HepG2 (cell line): ENCODE results near the gene AGRN. TPM values are rescaled to one million over a fixed set of nuclear protein-coding genes. Genes with fewer than 3 reads are reported as not detected.
A peak's percentile ranks its signal among the peaks of the same experiment; 100 is the strongest.

Source experiments
- ARID3A ChIP-seq: IDR thresholded peaks from 2 replicates; pipeline ENCODE4 v1.6.1; 2012; ENCODE audit warnings: low read depth, low read length, improper control_type of control experiment
- ATF4 ChIP-seq, 2 experiments: fragments of 450-650 bp in 1 of 2; sonication (generic) in 1 of 2; formaldehyde crosslinking; IDR thresholded peaks; 2 replicates each; pipeline versions ENCODE4 v1.5.0 to v1.8.0; 2020 to 2022; ENCODE audit warnings: mild to moderate bottlenecking in 1 of 2, missing genetic modification reagents in 1 of 2
- BCLAF1 ChIP-seq: fragments of 450-650 bp; IDR thresholded peaks from 2 replicates; pipeline ENCODE4 v1.6.1; 2017; ENCODE audit warnings: mild to moderate bottlenecking
- DDIT3 ChIP-seq: sonication (generic); formaldehyde crosslinking; IDR thresholded peaks from 2 replicates; pipeline ENCODE4 v1.4.0; 2020; ENCODE audit warnings: mild to moderate bottlenecking, missing genetic modification reagents
- EEA1 ChIP-seq: sonication (generic); formaldehyde crosslinking; IDR thresholded peaks from 2 replicates; pipeline ENCODE4 v1.5.1; 2020; ENCODE audit warnings: mild to moderate bottlenecking, missing genetic modification reagents, borderline replicate concordance
- ELF1 ChIP-seq: sonication (generic); formaldehyde crosslinking; IDR thresholded peaks from 2 replicates; pipeline ENCODE4 v1.4.0; 2020; ENCODE audit warnings: missing genetic modification reagents
- IRX3 ChIP-seq: sonication (generic); formaldehyde crosslinking; IDR thresholded peaks from 2 replicates; pipeline ENCODE4 v1.8.1; 2023; ENCODE audit warnings: mild to moderate bottlenecking, low read depth, missing genetic modification reagents, borderline replicate concordance
- ISX ChIP-seq: sonication (generic); formaldehyde crosslinking; conservative IDR thresholded peaks from 2 replicates; pipeline ENCODE4 v1.5.0; 2020; ENCODE audit warnings: missing genetic modification reagents
- KLF6 ChIP-seq: IDR thresholded peaks from 2 replicates; pipeline ENCODE4 v1.8.0; 2016; ENCODE audit warnings: missing biosample characterization, missing genetic modification reagents
- NR0B2 ChIP-seq: sonication (generic); formaldehyde crosslinking; IDR thresholded peaks from 2 replicates; pipeline ENCODE4 v1.4.0; 2020; ENCODE audit warnings: mild to moderate bottlenecking, missing genetic modification reagents
- PHF21A ChIP-seq: sonication (generic); formaldehyde crosslinking; IDR thresholded peaks from 2 replicates; pipeline ENCODE4 v1.5.0; 2020; ENCODE audit warnings: mild to moderate bottlenecking, missing genetic modification reagents
- REPIN1 ChIP-seq: sonication (generic); formaldehyde crosslinking; IDR thresholded peaks from 2 replicates; pipeline ENCODE4 v1.8.0; 2022; ENCODE audit warnings: missing genetic modification reagents, low read depth, mild to moderate bottlenecking, borderline replicate concordance
- SNRNP70 ChIP-seq: fragments of 200-400 bp; formaldehyde crosslinking; IDR thresholded peaks from 2 replicates; pipeline ENCODE4 v1.6.1; 2017; ENCODE audit warnings: mild to moderate bottlenecking, low read depth, low read length, moderate library complexity
- ZNF33A ChIP-seq: sonication (generic); formaldehyde crosslinking; IDR thresholded peaks from 2 replicates; pipeline ENCODE4 v1.5.1; 2020; ENCODE audit warnings: missing genetic modification reagents, mild to moderate bottlenecking, moderate library complexity, borderline replicate concordance
- ZNF678 ChIP-seq: sonication (generic); formaldehyde crosslinking; IDR thresholded peaks from 2 replicates; pipeline ENCODE4 v1.4.0; 2020; ENCODE audit warnings: mild to moderate bottlenecking, missing genetic modification reagents
- ZNF710 ChIP-seq: sonication (generic); formaldehyde crosslinking; IDR thresholded peaks from 2 replicates; pipeline ENCODE4 v1.5.0; 2020; ENCODE audit warnings: mild to moderate bottlenecking, missing genetic modification reagents, borderline replicate concordance
- ZNF891 ChIP-seq: sonication (generic); formaldehyde crosslinking; IDR thresholded peaks from 2 replicates; pipeline ENCODE4 v1.5.0; 2020; ENCODE audit warnings: mild to moderate bottlenecking, missing genetic modification reagents
- polyA plus RNA-seq, 8 experiments: library from polyadenylated mRNA; depleted of rRNA in 3 of 8; stranded (reverse) in 7 of 8; unstranded in 1 of 8; fragments of >200 nt; fragmentation: Illumina TruSeq in 4 of 8; extraction: Trizol in 4 of 8; gene quantifications; 2 replicates each; pipeline versions ENCODE4 v1.2.1 to v1.2.3, GENCODE V29; 2011 to 2016; ENCODE audit warnings: low read depth in 4 of 8, missing spikeins in 1 of 8, mixed read lengths in 1 of 8; ENCODE audit not compliant: insufficient read depth in 1 of 8
- total RNA-seq, 5 experiments: library from RNA; depleted of rRNA; stranded (reverse); fragments of >200 nt; fragmentation: Illumina TruSeq; extraction: Trizol; gene quantifications; 2 replicates each; pipeline ENCODE4 v1.2.3, GENCODE V29; 2016; ENCODE audit warnings: low read depth in 1 of 5

AGRN gene
- total and polyA plus RNA-seq, 2 of the 13 experiments (the other 11 are each of a cell fraction or from before 2014, with no cell fraction given) = 29.8 to 65.2 TPM

- TF ChIP-seq IRX3 (CRISPR knock-in tag) (no peak), ATF4 (CRISPR knock-in tag; IDR thresholded peaks at IDR 0.05) (peak in 1 of 2 experiments; percentile 96; a peak in 2 of 4 replicates), KLF6 (CRISPR knock-in tag) (0 out of 2 replicates have a peak, but pooled peaks have one; percentile 60), SNRNP70 (no peak), EEA1 (CRISPR knock-in tag) (no peak), ARID3A (no peak), ZNF891 (CRISPR knock-in tag) (no peak), REPIN1 (CRISPR knock-in tag) (no peak), ZNF678 (peak; percentile 81), BCLAF1 (no peak), DDIT3 (no peak), PHF21A (CRISPR knock-in tag) (peak; percentile 71; the same call in 1 of the 2 replicates), ZNF33A (no peak), ZNF710 (peak; percentile 34; the same call in 1 of the 2 replicates), ELF1 (CRISPR knock-in tag) (peak; percentile 78), ISX (CRISPR knock-in tag) (no peak), NR0B2 (no peak)
These were observed 44.3 kb downstream of the AGRN start (continued) for GRCh38 chr1:1063945-1064831.
